HUDEP-2 (cell line): ENCODE data around the gene CDKN3.
"Not testable (repeated sequence)": the region's sequence is repeated elsewhere in the genome, so short reads cannot be mapped to it uniquely, and the experiment has no call there.

Experiments
- DNase-seq, 76 experiments: peaks; one replicate each; lab custom pipeline; 2025; ENCODE audit not compliant: unreplicated experiment in 76 of 76; lab: John Stamatoyannopoulos, UW

The CDKN3 gene

GRCh38 chr14:54369343-54369742 lies 27.5 kb upstream of the CDKN3 start:
- DNase-seq = no peak

GRCh38 chr14:54370323-54371198 lies 26.2 kb upstream of the CDKN3 start:
- no peak for DNase-seq

- no peak for DNase-seq
These were observed 22.5 kb upstream of the CDKN3 start for GRCh38 chr14:54374117-54374884.

GRCh38 chr14:54377501-54377900 lies 19.3 kb upstream of the CDKN3 start:
- no peak for DNase-seq

- not testable (repeated sequence) for DNase-seq
These were observed 17.9 kb upstream of the CDKN3 start for GRCh38 chr14:54378893-54379292.

GRCh38 chr14:54380558-54380957 lies 16.2 kb upstream of the CDKN3 start:
- DNase-seq = not testable (repeated sequence)

- no peak for DNase-seq
These were observed 15.0 kb upstream of the CDKN3 start for GRCh38 chr14:54381821-54382220.

- DNase-seq = no peak
These were observed 13.0 kb upstream of the CDKN3 start for GRCh38 chr14:54383835-54384234.

- DNase-seq = no peak
These were observed 11.3 kb upstream of the CDKN3 start for GRCh38 chr14:54385556-54385955.

- no peak for DNase-seq
These were observed 9.5 kb upstream of the CDKN3 start for GRCh38 chr14:54387328-54387727.

- DNase-seq = no peak
These were observed 4.5 kb upstream of the CDKN3 start for GRCh38 chr14:54392131-54392859.

- DNase-seq = not testable (repeated sequence)
These were observed 3.6 kb upstream of the CDKN3 start for GRCh38 chr14:54392986-54393884.

GRCh38 chr14:54394596-54394995 lies 2.2 kb upstream of the CDKN3 start:
- no peak for DNase-seq

GRCh38 chr14:54395284-54395683 lies 1.5 kb upstream of the CDKN3 start:
- no peak for DNase-seq

GRCh38 chr14:54395716-54396115 lies 1.1 kb upstream of the CDKN3 start:
- DNase-seq = no peak

- DNase-seq = no peak
These were observed 669 bp upstream of the CDKN3 start for GRCh38 chr14:54396183-54396492.

GRCh38 chr14:54399560-54399959 lies 2.8 kb downstream of the CDKN3 start:
- DNase-seq = no peak

- not testable (repeated sequence) for DNase-seq
These were observed 6.7 kb downstream of the CDKN3 start for GRCh38 chr14:54403401-54404005.

GRCh38 chr14:54410215-54410614 lies 13.4 kb downstream of the CDKN3 start:
- no peak for DNase-seq

GRCh38 chr14:54411371-54411770 lies 14.6 kb downstream of the CDKN3 start:
- DNase-seq = no peak
